Astrocyte of the cerebellum (primary cell): ENCODE data around the gene AJM1.

Experiments used
- DNase-seq: peaks from one replicate; pipeline ENCODE4 v3.0.0-alpha.2; 2011; ENCODE audit warnings: low read depth
- H3K4me3 ChIP-seq: 2 replicates; pipeline ENCODE4 v1.5.1; 2011; ENCODE audit warnings: mild to moderate bottlenecking, low read depth, low read length, moderate library complexity
- CTCF ChIP-seq: IDR thresholded peaks from 2 replicates; pipeline ENCODE4 v1.5.1; 2012; ENCODE audit warnings: low read length, low read depth, moderate library complexity, mild to moderate bottlenecking; ENCODE audit errors: missing control alignments
- in situ Hi-C: cut with HindIII; loops from 2 replicates; pipeline ENCODE4 v1.10.0; 2017; ENCODE audit warnings: low sequenced_read_pairs

The AJM1 gene

GRCh38 chr9:136858844-136859757 is 16.8 kb downstream of the AJM1 start:
- no peak for TF ChIP-seq CTCF
- in situ Hi-C loops: no loop called here
- H3K4me3 ChIP-seq: no peak overlapping the region
- DNase-seq: no peak

GRCh38 chr9:136860529-136860928 is 18.3 kb downstream of the AJM1 start:
- H3K4me3 ChIP-seq: no peak overlapping the region
- in situ Hi-C loops: no loop called here
- TF ChIP-seq CTCF: no peak
- no peak for DNase-seq

- in situ Hi-C loops: no loop called here
- no peak for DNase-seq
- no peak for TF ChIP-seq CTCF
- H3K4me3 ChIP-seq: no peak overlapping the region
These were observed 18.9 kb downstream of the AJM1 start for GRCh38 chr9:136860933-136861873.

GRCh38 chr9:136861874-136862457 is 19.7 kb downstream of the AJM1 start:
- H3K4me3 ChIP-seq: no peak overlapping the region
- DNase-seq: no peak
- in situ Hi-C loops: no loop called here
- TF ChIP-seq CTCF: no peak

GRCh38 chr9:136862849-136863622 is 20.8 kb downstream of the AJM1 start:
- TF ChIP-seq CTCF: no peak
- no peak overlapping the region for H3K4me3 ChIP-seq
- in situ Hi-C loops: no loop called here
- no peak for DNase-seq
